Fibroblast of the aortic adventitia (primary cell): ENCODE data around the gene ZC3H7A. TPM values are rescaled to one million over a fixed set of nuclear protein-coding genes. Genes with fewer than 3 reads are reported as not detected.
A peak's percentile ranks its signal among the peaks of the same experiment; 100 is the strongest.

Source experiments
- DNase-seq: peaks from one replicate; pipeline ENCODE4 v3.0.0-alpha.2; 2010; ENCODE audit warnings: low read depth
- H3K4me3 ChIP-seq: 2 replicates; pipeline ENCODE4 v1.5.1; 2011; ENCODE audit warnings: low read depth, mild to moderate bottlenecking, control low read depth, low read length, moderate library complexity
- CTCF ChIP-seq: IDR thresholded peaks from 2 replicates; pipeline ENCODE4 v1.5.1; 2011; ENCODE audit warnings: mild to moderate bottlenecking, low read length, control low read depth, inconsistent platforms; ENCODE audit not compliant: insufficient read depth
- total RNA-seq: library from RNA; depleted of rRNA; stranded (reverse); fragments of >200 nt; gene quantifications from 2 replicates; pipeline ENCODE4 v1.2.3, GENCODE V29; 2012; ENCODE audit warnings: low replicate concordance

The ZC3H7A gene
- total RNA-seq, 1 donor, result 31.9 TPM

DNA sequence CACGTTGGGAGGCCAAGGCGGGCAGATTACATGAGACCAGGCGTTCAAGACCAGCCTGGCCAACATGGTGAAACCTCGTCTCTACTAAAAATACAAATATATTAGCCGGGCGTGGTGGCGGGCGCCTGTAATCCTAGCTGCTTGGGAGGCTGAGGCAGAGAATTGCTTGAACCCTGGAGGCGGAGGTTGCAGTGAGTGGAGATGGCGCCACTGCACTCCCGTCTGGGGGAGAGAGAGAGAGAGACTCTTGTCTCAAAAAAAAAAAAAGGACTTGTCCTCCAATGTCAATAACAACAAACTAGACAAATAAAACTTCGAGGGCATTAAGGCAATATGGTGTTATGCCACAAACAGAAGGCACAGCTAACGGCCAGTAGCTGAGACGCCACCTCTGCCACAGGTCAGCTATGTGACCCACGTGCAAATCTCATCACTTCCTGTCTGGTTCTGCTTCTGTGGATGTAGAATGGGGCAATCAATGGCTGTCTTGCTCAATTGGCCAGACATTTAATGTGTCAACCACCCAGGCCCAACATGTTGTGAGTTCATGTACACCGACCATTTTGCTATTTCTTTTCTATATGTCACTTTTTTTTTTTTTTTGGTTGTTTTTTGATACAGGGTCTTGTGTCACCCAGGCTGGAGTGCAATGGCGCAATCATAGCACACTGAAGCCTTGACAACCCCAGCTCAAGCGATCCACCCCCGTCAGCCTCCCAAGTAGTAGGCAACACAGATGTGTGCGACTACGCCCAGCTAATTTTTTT lies 53.6 kb downstream of the ZC3H7A start:
- H3K4me3 ChIP-seq, result peak overlapping the region; percentile 67
- TF ChIP-seq CTCF, result no peak
- DNase-seq, result peak; percentile 40

DNA sequence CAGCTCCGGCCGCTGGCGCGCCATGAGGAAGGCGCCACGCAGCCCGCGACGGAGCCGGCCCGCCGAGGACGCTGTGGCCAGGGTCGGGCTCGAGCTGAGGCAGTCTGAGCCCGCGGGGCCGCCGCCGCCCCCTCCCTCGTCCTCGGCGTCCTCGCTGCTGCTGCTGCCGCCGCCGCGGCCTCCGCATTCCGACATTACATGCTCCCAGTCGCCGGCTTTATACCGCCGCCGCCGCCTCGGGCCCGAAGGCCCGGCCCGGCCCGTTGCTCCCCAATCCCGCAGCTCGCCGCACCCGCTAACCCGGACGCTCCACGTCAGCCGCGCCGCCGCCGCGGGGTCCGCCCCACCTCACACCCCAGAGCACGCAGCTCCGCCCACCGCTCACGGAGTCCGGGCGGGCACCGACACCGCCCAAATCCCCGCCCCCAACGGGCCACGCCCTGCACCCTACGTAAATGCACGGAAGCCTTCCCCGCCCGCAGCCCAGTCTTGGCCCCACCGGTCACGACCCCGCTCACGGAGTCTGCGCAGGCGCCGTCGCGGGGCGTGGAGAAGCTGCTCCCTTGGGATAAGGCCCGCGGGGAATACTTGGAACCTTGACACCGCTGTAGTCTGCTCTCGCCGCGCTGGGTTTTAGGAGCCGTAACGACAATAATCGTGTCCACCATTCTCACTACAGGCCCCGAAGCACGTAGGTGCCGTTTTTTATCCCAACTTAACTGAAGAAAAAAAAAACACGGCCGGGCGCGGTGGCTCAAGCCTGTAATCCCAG lies 54.3 kb downstream of the ZC3H7A start, which contains the start of gene TXNDC11:
Gene TXNDC11 (minus strand): TSS at position 322 of the 772 bp plus-strand sequence. CDS start 127 bp downstream, at position 195.
- H3K4me3 ChIP-seq, result peak within 1 kb of the TSS; percentile 75
- TF ChIP-seq CTCF, result no peak
- DNase-seq, result peak; percentile 98

- no peak for DNase-seq
- H3K4me3 ChIP-seq, result peak overlapping the region; percentile 75
- no peak for TF ChIP-seq CTCF
These were observed 54.9 kb downstream of the ZC3H7A start for GRCh38 chr16:11742093-11742535.

DNA sequence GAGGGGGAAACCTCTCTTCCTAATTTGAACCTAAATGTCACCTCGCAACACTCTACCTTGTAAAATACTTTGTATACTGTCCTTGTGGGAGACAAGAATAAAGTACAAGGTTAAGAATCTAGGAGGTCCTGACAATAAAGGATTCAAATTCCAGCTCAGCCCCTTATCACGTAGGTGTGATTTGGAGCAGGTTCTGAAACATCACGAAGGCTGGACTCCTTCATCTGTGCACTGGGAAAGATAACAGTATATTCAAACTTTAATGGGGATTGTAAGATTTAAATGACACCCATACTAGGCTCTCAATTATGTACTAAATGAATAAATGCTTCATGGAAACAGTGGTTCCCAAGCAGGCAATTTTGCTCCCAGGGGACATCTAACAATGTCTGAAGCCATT lies 56.5 kb downstream of the ZC3H7A start:
- DNase-seq, result no peak
- TF ChIP-seq CTCF, result no peak
- H3K4me3 ChIP-seq, result peak overlapping the region; percentile 75

DNA sequence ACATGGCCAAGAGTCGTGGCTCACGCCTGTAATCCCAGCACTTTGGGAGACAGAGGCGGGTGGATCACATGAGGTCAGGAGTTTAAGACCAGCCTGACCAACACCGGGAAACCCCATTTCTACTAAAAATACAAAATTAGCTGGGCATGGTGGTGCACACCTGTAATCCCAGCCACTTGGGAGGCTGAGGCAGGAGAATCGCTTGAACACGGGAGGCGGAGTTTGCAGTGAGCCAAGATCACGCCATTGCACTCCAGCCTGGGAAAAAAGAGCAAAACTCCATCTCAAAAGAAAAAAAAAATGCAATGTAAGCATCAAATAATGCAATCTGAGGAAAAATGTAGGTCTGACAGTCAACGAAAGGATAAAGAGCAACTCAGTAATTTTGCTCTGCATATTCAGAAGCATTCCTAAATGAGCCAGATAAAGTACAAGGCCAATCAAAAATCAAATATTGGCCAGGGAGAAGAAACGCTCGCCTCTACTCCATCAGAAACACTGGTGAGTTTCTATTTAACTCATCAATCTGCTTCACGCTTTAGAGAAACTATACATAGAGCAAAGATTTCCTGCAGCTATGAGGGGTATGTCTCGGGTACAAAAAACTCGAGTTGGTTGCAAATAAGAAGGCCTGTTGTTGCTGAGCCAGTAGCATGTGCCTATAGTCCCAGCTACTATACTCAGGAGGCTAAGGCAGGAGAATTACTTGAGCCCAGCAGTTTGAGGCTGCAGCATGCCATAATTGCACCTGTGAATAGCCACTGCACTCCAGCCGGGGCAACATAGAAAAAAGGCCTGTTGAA lies 58.1 kb downstream of the ZC3H7A start:
- H3K4me3 ChIP-seq, result no peak overlapping the region
- no peak for DNase-seq
- no peak for TF ChIP-seq CTCF

DNA sequence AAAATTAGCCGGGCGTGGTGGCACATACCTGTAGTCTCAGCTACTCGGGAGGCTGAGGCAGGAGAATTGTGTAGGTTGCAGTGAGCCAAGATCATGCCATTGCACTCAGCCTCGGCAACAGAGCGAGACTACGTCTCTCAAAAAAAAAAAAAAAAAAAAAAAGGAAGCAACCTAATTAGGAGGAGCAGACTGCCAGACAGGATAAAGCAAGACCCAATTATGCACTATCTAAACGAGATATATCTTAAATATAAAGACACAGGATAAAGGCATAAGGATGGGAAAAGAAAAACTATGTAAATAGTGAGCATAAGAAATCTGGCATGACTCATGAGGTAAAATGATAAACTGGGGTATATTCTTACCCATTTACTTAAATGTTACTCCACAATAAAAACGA lies 59.3 kb downstream of the ZC3H7A start:
- no peak for DNase-seq
- no peak overlapping the region for H3K4me3 ChIP-seq
- TF ChIP-seq CTCF, result no peak
